ENCODE data around the gene TACC2.

GRCh38 chr10:122255509-122256301, 266.7 kb downstream of the TACC2 start:
- TF ChIP-seq EZH2 (IDR thresholded peaks at IDR 0.05; ENCODE audit: insufficient read depth, poor library complexity, severe bottlenecking): no peak
- no peak for TF ChIP-seq EZH2phosphoT487 (IDR thresholded peaks at IDR 0.05; ENCODE audit: insufficient read depth, low read depth)
